Retinal pigment epithelial cell (primary cell): ENCODE results near the gene APOBEC3F.
"Not testable (repeated sequence)": the region's sequence is repeated elsewhere in the genome, so short reads cannot be mapped to it uniquely, and the experiment has no call there.

Experiments
- DNase-seq: peaks from one replicate; pipeline ENCODE4 v3.0.0-alpha.2; 2010; ENCODE audit warnings: low read depth
- H3K4me3 ChIP-seq: 2 replicates; pipeline ENCODE4 v1.5.1; 2011; ENCODE audit warnings: mild to moderate bottlenecking, low read length, control low read depth, moderate library complexity
- CTCF ChIP-seq: conservative IDR thresholded peaks from 2 replicates; pipeline ENCODE4 v1.5.1; 2011; ENCODE audit warnings: low read depth, low read length, control low read depth, inconsistent platforms

Gene APOBEC3F

GRCh38 chr22:39078329-39078728, 37.7 kb downstream of the APOBEC3F start:
- TF ChIP-seq CTCF = no peak
- no peak overlapping the region for H3K4me3 ChIP-seq
- no peak for DNase-seq

- not testable (repeated sequence) for DNase-seq, H3K4me3 ChIP-seq
Measured at GRCh38 chr22:39079054-39079637, 38.5 kb downstream of the APOBEC3F start.

GRCh38 chr22:39080052-39080762, 39.5 kb downstream of the APOBEC3F start:
- no peak for DNase-seq
- no peak for TF ChIP-seq CTCF
- H3K4me3 ChIP-seq = no peak overlapping the region

- TF ChIP-seq CTCF = no peak
- no peak overlapping the region for H3K4me3 ChIP-seq
- no peak for DNase-seq
Measured at GRCh38 chr22:39081016-39081415, 40.4 kb downstream of the APOBEC3F start.

- no peak for DNase-seq
- no peak for TF ChIP-seq CTCF
- H3K4me3 ChIP-seq = no peak overlapping the region
Measured at GRCh38 chr22:39081598-39081997, 40.9 kb downstream of the APOBEC3F start.

GRCh38 chr22:39083212-39084165, 42.8 kb downstream of the APOBEC3F start:
- TF ChIP-seq CTCF = no peak
- H3K4me3 ChIP-seq = no peak overlapping the region
- no peak for DNase-seq

GRCh38 chr22:39084666-39085065, 44.0 kb downstream of the APOBEC3F start:
- no peak overlapping the region for H3K4me3 ChIP-seq
- no peak for DNase-seq
- TF ChIP-seq CTCF = no peak
